A549 (cell line): ENCODE measurements around the gene LRRFIP2. TPM values are rescaled to one million over a fixed set of nuclear protein-coding genes. Genes with fewer than 3 reads are reported as not detected.
"Not testable (repeated sequence)": the region's sequence is repeated elsewhere in the genome, so short reads cannot be mapped to it uniquely, and the experiment has no call there.

Experiments
- ATAC-seq, 2 experiments: fragments of 200-7000 bp in 1 of 2; fragments of >200 bp in 1 of 2; cut with Nextera tagmentation in 1 of 2; cut with Tn5 transposase in 1 of 2; 3 replicates each; pipeline versions ENCODE4 v1.8.0 to v1.9.1; 2018 to 2020; ENCODE audit warnings: mild to moderate bottlenecking in 1 of 2, moderate library complexity in 1 of 2
- CTCF ChIA-PET: fragments of 300-600 bp; sonication (Branson Sonifier 250); formaldehyde crosslinking; extraction: SDS; loops from one replicate; lab custom pipeline; 2021; ENCODE audit warnings: antibody characterized with exemption, inconsistent platforms; lab: Yijun Ruan, JAX
- POLR2A ChIA-PET: fragments of 350-600 bp; formaldehyde crosslinking; extraction: SDS; loops from one replicate; lab custom pipeline; 2021; ENCODE audit warnings: antibody characterized with exemption, inconsistent platforms; lab: Yijun Ruan, JAX
- DNase-seq, 2 experiments: peaks; one replicate each; pipeline versions ENCODE4 v3.0.0 to v3.0.0-alpha.2; 2011 to 2016; ENCODE audit warnings: low read depth in 1 of 2, low spot score in 1 of 2
- FAIRE-seq: peaks from 2 replicates; lab custom pipeline; 2011; peaks lifted over from hg19 to GRCh38; lab: Jason Lieb, UNC
- H3K27ac ChIP-seq, 2 experiments: fragments of >200 bp; sonication (Bioruptor Twin); formaldehyde crosslinking; 3 replicates each; pipeline ENCODE4 v1.5.1; 2016 to 2017
- H3K4me1 ChIP-seq: fragments of >200 bp; sonication (Bioruptor Twin); formaldehyde crosslinking; 3 replicates; pipeline ENCODE4 v1.6.1; 2016
- H3K4me2 ChIP-seq: fragments of >200 bp; sonication (Bioruptor Twin); formaldehyde crosslinking; 3 replicates; pipeline ENCODE4 v1.6.1; 2016
- H3K4me3 ChIP-seq: fragments of >200 bp; sonication (Bioruptor Twin); formaldehyde crosslinking; 3 replicates; pipeline ENCODE4 v1.5.1; 2016
- H3K9me3 ChIP-seq: fragments of >200 bp; sonication (Bioruptor Twin); formaldehyde crosslinking; 3 replicates; pipeline ENCODE4 v1.6.1; 2016
- CEBPB ChIP-seq, 2 experiments: fragments of >200 bp in 1 of 2; sonication (Bioruptor Twin) in 1 of 2; formaldehyde crosslinking in 1 of 2; IDR thresholded peaks; 2 replicates each; pipeline ENCODE4 v1.6.1; 2012 to 2016
- E2F6 ChIP-seq: IDR thresholded peaks from 2 replicates; pipeline ENCODE4 v1.6.1; 2012; ENCODE audit warnings: low read depth, borderline replicate concordance
- FOSL2 ChIP-seq, 2 experiments: fragments of 450-650 bp in 1 of 2; fragments of >200 bp in 1 of 2; sonication (Bioruptor Twin) in 1 of 2; formaldehyde crosslinking; IDR thresholded peaks; 2 replicates each; pipeline versions ENCODE4 v1.5.0 to v1.6.1; 2016 to 2020; ENCODE audit warnings: mild to moderate bottlenecking in 1 of 2, moderate library complexity in 1 of 2
- JUN ChIP-seq, 2 experiments: fragments of >200 bp; sonication (Bioruptor Twin); formaldehyde crosslinking; IDR thresholded peaks; 2 replicates in 1 of 2; 3 replicates in 1 of 2; pipeline ENCODE4 v1.6.1; 2016 to 2017
- JUNB ChIP-seq: fragments of >200 bp; sonication (Bioruptor Twin); formaldehyde crosslinking; IDR thresholded peaks from 2 replicates; pipeline ENCODE4 v1.6.1; 2016
- MAFK ChIP-seq: fragments of 450-650 bp; IDR thresholded peaks from 2 replicates; pipeline ENCODE4 v1.6.1; 2014; ENCODE audit not compliant: partially characterized antibody
- MYC ChIP-seq: IDR thresholded peaks from 2 replicates; pipeline ENCODE4 v1.6.1; 2012; ENCODE audit warnings: mild to moderate bottlenecking, inconsistent platforms, low read length, improper control_type of control experiment, borderline replicate concordance
- POLR2AphosphoS2 ChIP-seq: conservative IDR thresholded peaks from 2 replicates; pipeline ENCODE4 v1.6.1; 2012; ENCODE audit warnings: low read length, improper control_type of control experiment, inconsistent platforms
- REST ChIP-seq: fragments of 200-600 bp; sonication (generic); IDR thresholded peaks from 2 replicates; pipeline ENCODE4 v1.6.1; 2016; ENCODE audit warnings: antibody characterized with exemption, mild to moderate bottlenecking, moderate library complexity
- RNF2 ChIP-seq: fragments of 200-600 bp; sonication (generic); IDR thresholded peaks from 2 replicates; pipeline ENCODE4 v1.6.1; 2016; ENCODE audit warnings: low read depth, mild to moderate bottlenecking, antibody characterized with exemption, moderate library complexity, borderline replicate concordance
- TFCP2L1 ChIP-seq: fragments of 250-450 bp; sonication (Bioruptor Pico); IDR thresholded peaks from 2 replicates; pipeline ENCODE4 v1.5.0; 2021; ENCODE audit warnings: mild to moderate bottlenecking
- TP53 ChIP-seq: fragments of 250-450 bp; sonication (Bioruptor Pico); IDR thresholded peaks from 2 replicates; pipeline ENCODE4 v1.5.0; 2021; ENCODE audit warnings: mild to moderate bottlenecking, moderate library complexity
- ZC3H11A ChIP-seq: fragments of 450-650 bp; IDR thresholded peaks from 2 replicates; pipeline ENCODE4 v1.6.1; 2014; ENCODE audit warnings: antibody characterized with exemption, mild to moderate bottlenecking
- ZFP36 ChIP-seq: fragments of 450-650 bp; IDR thresholded peaks from 2 replicates; pipeline ENCODE4 v1.6.1; 2014; ENCODE audit warnings: borderline replicate concordance; ENCODE audit not compliant: partially characterized antibody
- ZNF302 ChIP-seq: fragments of 250-450 bp; sonication (Bioruptor Pico); IDR thresholded peaks from 2 replicates; pipeline ENCODE4 v1.9.0; 2021; ENCODE audit warnings: inconsistent platforms, mild to moderate bottlenecking, moderate library complexity
- WGBS: methylation state at CpG from one replicate; pipeline ENCODE4 v1.1.6; 2017; ENCODE audit errors: missing lambda C conversion rate; 5-methylcytosine and 5-hydroxymethylcytosine counted together
- polyA plus RNA-seq, 4 experiments: library from polyadenylated mRNA; depleted of rRNA in 3 of 4; stranded (reverse); fragments of >200 nt; fragmentation: RNase III in 1 of 4; extraction: RNeasy Plus Mini Kit Qiagen cat#74134 plus additional on column Dnase treatment in 1 of 4; gene quantifications; 2 replicates in 3 of 4; 3 replicates in 1 of 4; pipeline ENCODE4 v1.2.3, GENCODE V29; 2011 to 2017

LRRFIP2 gene
- polyA plus RNA-seq, 2 of the 4 experiments (the other 2 are of a cell fraction): 48.0 to 66.4 TPM

GRCh38 chr3:37210230-37210629 lies 35.8 kb upstream of the LRRFIP2 start:
- FAIRE-seq (no peak), DNase-seq (no peak), ATAC-seq (no peak; a peak in 1 of 6 replicates)
- 65% methylated on average over 4 of the region's 4 CpGs for WGBS
- ChIA-PET POLR2A (no interaction called here), CTCF (interaction anchor here (0.7 to 1.1 kb wide), 2 partner anchors 15 to 128 kb away, joined by 3 read pairs; no protein-coding TSS in a partner anchor)
- no peak overlapping the region for H3K4me2 ChIP-seq
- H3K27ac ChIP-seq: peak overlapping the region; percentile 39 to 48; a peak in 3 of 6 replicates
- H3K4me1 ChIP-seq: peaks cover 24% of the 10 kb centered on the region
- H3K9me3 ChIP-seq: 0 out of 3 replicates have a peak, but pooled peaks cover 6% of the 10 kb centered on the region
- no peak overlapping the region for H3K4me3 ChIP-seq
- TF ChIP-seq ZNF302 (CRISPR knock-in tag): no peak
- TF ChIP-seq RNF2: no peak

GRCh38 chr3:37208576-37208975 lies 34.2 kb upstream of the LRRFIP2 start:
- H3K4me3 ChIP-seq, POLR2A ChIA-PET, H3K4me2 ChIP-seq, CTCF ChIA-PET, FAIRE-seq: not testable (repeated sequence)
- peaks cover 28% of the 10 kb centered on the region for H3K4me1 ChIP-seq
- TF ChIP-seq MAFK: peak; percentile 70
- TF ChIP-seq, all 56 proteins: peak for 1; not testable (repeated sequence) for 55
- WGBS: 80% methylated on average over 3 of the region's 3 CpGs
- ATAC-seq, H3K9me3 ChIP-seq, H3K27ac ChIP-seq, DNase-seq: not testable (repeated sequence)

- peaks cover 24% of the 10 kb centered on the region for H3K4me1 ChIP-seq
- H3K27ac ChIP-seq, CTCF ChIA-PET, DNase-seq, FAIRE-seq, POLR2A ChIA-PET, H3K4me2 ChIP-seq, H3K9me3 ChIP-seq, ATAC-seq, H3K4me3 ChIP-seq: not testable (repeated sequence)
- 89% methylated on average over 3 of the region's 3 CpGs for WGBS
These were observed 33.6 kb upstream of the LRRFIP2 start for GRCh38 chr3:37208008-37208407.

- ATAC-seq (peak; percentile 39 to 49; a peak in 3 of 6 replicates), DNase-seq (peak in 1 of 2 experiments; percentile 49)
- FAIRE-seq, H3K9me3 ChIP-seq, POLR2A ChIA-PET: not testable (repeated sequence)
- Histone ChIP-seq H3K4me1 (peaks cover 24% of the 10 kb centered on the region), H3K4me2 (peak overlapping the region; percentile 82), H3K4me3 (peak overlapping the region; percentile 15; the same call in 1 of the 3 replicates), H3K27ac (peak overlapping the region; percentile 76 to 81)
- CTCF ChIA-PET: interaction anchor here (0.7 kb wide), 1 partner anchor 15 kb away, joined by 3 read pairs; no protein-coding TSS in a partner anchor
- WGBS: 4% methylated on average over 4 of the region's 4 CpGs
- TF ChIP-seq JUNB (peak; percentile 37; the same call in 1 of the 2 replicates), FOSL2 (IDR thresholded peaks at IDR 0.05) (peak; percentile 34; the same call in 1 of the 2 replicates), FOSL2 (CRISPR knock-in tag; IDR thresholded peaks at IDR 0.05) (peak; percentile 63)
These were observed 31.7 kb upstream of the LRRFIP2 start for GRCh38 chr3:37206041-37206440.

GRCh38 chr3:37204314-37204713 lies 29.9 kb upstream of the LRRFIP2 start:
- CTCF ChIA-PET: interaction anchor here (0.5 to 2.2 kb wide), 5 partner anchors 8 to 15 kb away, joined by 3 to 13 read pairs (median 3); no protein-coding TSS in a partner anchor
- FAIRE-seq: no peak
- POLR2A ChIA-PET: no interaction called here

More at GRCh38 chr3:37204314-37204713, 29.9 kb upstream of the LRRFIP2 start:
- no peak overlapping the region for H3K4me2 ChIP-seq
- TF ChIP-seq MYC (no peak), CEBPB (IDR thresholded peaks at IDR 0.05) (no peak), ZFP36 (no peak), JUN (IDR thresholded peaks at IDR 0.05) (no peak), REST (no peak), POLR2AphosphoS2 (no peak), TFCP2L1 (CRISPR knock-in tag) (no peak), E2F6 (no peak), TP53 (CRISPR knock-in tag) (no peak), RNF2 (no peak), ZC3H11A (no peak)
- TF ChIP-seq, all 56 proteins: peak for 0
- no peaks in the 10 kb centered on the region for H3K9me3 ChIP-seq
- peaks cover 28% of the 10 kb centered on the region for H3K4me1 ChIP-seq
- DNase-seq: no peak
- ATAC-seq: peak in 1 of 2 experiments; percentile 29; a peak in 3 of 6 replicates
- 95% methylated on average over 3 of the region's 3 CpGs for WGBS
- peak overlapping the region; percentile 76 to 81; a peak in 3 of 6 replicates for H3K27ac ChIP-seq
- no peak overlapping the region for H3K4me3 ChIP-seq
